Lower leg skin (tissue), 4 donors: Measurements from ENCODE around the gene RNF157. TPM values are rescaled to one million over a fixed set of nuclear protein-coding genes. Genes with fewer than 3 reads are reported as not detected.
"Not testable (repeated sequence)": the region's sequence is repeated elsewhere in the genome, so short reads cannot be mapped to it uniquely, and the experiment has no call there.

ENCODE experiments used
- DNase-seq, 2 donors: peaks; one replicate each; pipeline ENCODE4 v3.0.0-alpha.2; 2019; ENCODE audit warnings: low spot score in 2 of 2
- H3K4me3 ChIP-seq: fragments of 200-600 bp; sonication (generic); 2 replicates; pipeline ENCODE4 v1.5.1; 2017; ENCODE audit warnings: mild to moderate bottlenecking, low read depth; ENCODE audit not compliant: poor library complexity, severe bottlenecking
- CTCF ChIP-seq, 3 donors: fragments of 450-650 bp; IDR thresholded peaks; one replicate each; pipeline ENCODE4 v1.5.1; 2016; ENCODE audit warnings: antibody characterized with exemption in 3 of 3, mild to moderate bottlenecking in 3 of 3, moderate library complexity in 2 of 3
- POLR2A ChIP-seq, 2 donors: fragments of 450-650 bp; IDR thresholded peaks; one replicate each; pipeline ENCODE4 v1.6.1; 2016 to 2017; ENCODE audit warnings: antibody characterized with exemption in 2 of 2, mild to moderate bottlenecking in 1 of 2, moderate library complexity in 1 of 2
- WGBS, 2 donors: methylation state at CpG; one replicate each; pipeline ENCODE4 v1.1.5; 2018; 5-methylcytosine and 5-hydroxymethylcytosine counted together
- intact Hi-C: fragments of 100-400 bp; cut with DNase I; formaldehyde crosslinking; loops from one replicate; pipeline ENCODE4 v1.15.0; 2023; ENCODE audit warnings: low total_unique reads
- total RNA-seq, 4 donors: library from RNA; depleted of rRNA; stranded (reverse); fragments of >200 nt; gene quantifications; one replicate each; pipeline ENCODE4 v1.1.0, GENCODE V29; 2016

The RNF157 gene
- total RNA-seq, 4 donors from 2014 or later: 0.83 to 2.4 (median 1.4) TPM

- 83 to 86% methylated on average over 5 of the region's 5 CpGs for WGBS, 2 donors
- intact Hi-C loops: no loop called here
- DNase-seq: no peak
Measured at GRCh38 chr17:76234354-76234679, 6.0 kb downstream of the RNF157 start.

GRCh38 chr17:76233588-76234353, 6.5 kb downstream of the RNF157 start:
- TF ChIP-seq CTCF (IDR thresholded peaks at IDR 0.05) (no peak), POLR2A (IDR thresholded peaks at IDR 0.05) (no peak)
- H3K4me3 ChIP-seq: no peak overlapping the region
- intact Hi-C loops: no loop called here
- 92 to 94% methylated on average over 6 of the region's 6 CpGs for WGBS, 2 donors
- DNase-seq: no peak

More at GRCh38 chr17:76234354-76234679, 6.0 kb downstream of the RNF157 start:
- TF ChIP-seq POLR2A (IDR thresholded peaks at IDR 0.05): no peak
- TF ChIP-seq CTCF (IDR thresholded peaks at IDR 0.05): no peak
- H3K4me3 ChIP-seq: no peak overlapping the region

GRCh38 chr17:76232342-76232741, 8.0 kb downstream of the RNF157 start:
- intact Hi-C loops: no loop called here
- TF ChIP-seq CTCF (IDR thresholded peaks at IDR 0.05) (no peak), POLR2A (IDR thresholded peaks at IDR 0.05) (no peak)
- DNase-seq: no peak
- H3K4me3 ChIP-seq: no peak overlapping the region
- 55 to 73% methylated on average over 2 of the region's 2 CpGs for WGBS, 2 donors

GRCh38 chr17:76226749-76227148, 13.5 kb downstream of the RNF157 start:
- intact Hi-C loops, H3K4me3 ChIP-seq, DNase-seq: not testable (repeated sequence)
- WGBS, 2 donors: 89 to 91% methylated on average over 19 of the region's 19 CpGs

GRCh38 chr17:76225373-76226086, 14.8 kb downstream of the RNF157 start:
- intact Hi-C loops, DNase-seq, H3K4me3 ChIP-seq: not testable (repeated sequence)
- 68 to 77% methylated on average over 7 of the region's 7 CpGs for WGBS, 2 donors

GRCh38 chr17:76223802-76224201, 16.5 kb downstream of the RNF157 start:
- intact Hi-C loops: no loop called here
- no peak for TF ChIP-seq CTCF (IDR thresholded peaks at IDR 0.05)
- no peak for TF ChIP-seq POLR2A (IDR thresholded peaks at IDR 0.05)
- no peak overlapping the region for H3K4me3 ChIP-seq
- WGBS, 2 donors: 94 to 100% methylated on average over 1 of the region's 1 CpG
- no peak for DNase-seq
